Neural crest cell (in vitro differentiated cells): ENCODE measurements around the gene SP1. TPM values are rescaled to one million over a fixed set of nuclear protein-coding genes. Genes with fewer than 3 reads are reported as not detected.

Source experiments
- DNase-seq: peaks from one replicate; pipeline ENCODE4 v3.0.0; 2021; ENCODE audit warnings: low read depth, mixed read lengths, low spot score
- H3K27ac Mint-ChIP-seq: one replicate; pipeline ENCODE4 v1.8.0; 2021; ENCODE audit warnings: mild to moderate bottlenecking, mixed read lengths; ENCODE audit not compliant: unreplicated experiment
- H3K27me3 Mint-ChIP-seq: 2 replicates; pipeline ENCODE4 v1.8.0; 2021; ENCODE audit warnings: low read depth, mild to moderate bottlenecking, mixed read lengths
- H3K36me3 Mint-ChIP-seq: 2 replicates; pipeline ENCODE4 v1.8.0; 2021; ENCODE audit warnings: low read depth, mild to moderate bottlenecking, mixed read lengths
- H3K4me1 Mint-ChIP-seq: 2 replicates; pipeline ENCODE4 v1.8.0; 2021; ENCODE audit warnings: mixed read lengths
- H3K4me3 Mint-ChIP-seq: one replicate; pipeline ENCODE4 v1.8.0; 2021; ENCODE audit warnings: mild to moderate bottlenecking, mixed read lengths
- H3K9me3 Mint-ChIP-seq: 2 replicates; pipeline ENCODE4 v1.8.0; 2021; ENCODE audit warnings: mixed read lengths
- total RNA-seq: library from RNA; stranded (reverse); gene quantifications from 2 replicates; pipeline ENCODE4 v1.2.1, GENCODE V29; 2021
- TF ChIP-seq, protein P1 (sequence below): fragments of 200-600 bp; sonication (generic); conservative IDR thresholded peaks from 2 replicates; pipeline ENCODE4 v1.5.0; 2021; ENCODE audit warnings: antibody characterized with exemption, mild to moderate bottlenecking

The SP1 gene
- total RNA-seq, 1 donor from 2014 or later = 88.1 TPM

DNA sequence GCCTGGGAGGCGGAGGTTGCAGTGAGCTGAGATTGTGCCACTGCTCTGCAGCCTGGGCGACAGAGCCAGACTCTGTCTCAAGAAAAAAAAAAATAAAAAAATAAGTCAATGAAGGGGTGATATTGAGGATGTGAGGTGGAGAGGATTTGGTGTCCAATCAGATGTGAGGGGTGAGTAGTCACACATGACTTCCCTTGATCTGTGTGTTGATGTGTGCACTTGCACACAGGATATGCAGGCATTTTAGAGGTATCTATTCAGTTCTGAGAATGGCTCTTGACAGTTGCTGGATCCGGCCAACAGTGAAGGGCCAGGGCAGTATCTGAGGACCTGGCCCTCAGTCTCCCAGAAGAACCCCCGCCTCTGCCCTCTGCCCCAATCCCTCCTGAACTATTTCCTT is 36.0 kb upstream of the SP1 start:
- peaks cover 12% of the 10 kb centered on the region for H3K27me3 Mint-ChIP-seq
- H3K4me3 Mint-ChIP-seq = peak overlapping the region; percentile 84
- DNase-seq = no peak
- H3K4me1 Mint-ChIP-seq = peaks cover 26% of the 10 kb centered on the region
- TF ChIP-seq, protein P1, sequence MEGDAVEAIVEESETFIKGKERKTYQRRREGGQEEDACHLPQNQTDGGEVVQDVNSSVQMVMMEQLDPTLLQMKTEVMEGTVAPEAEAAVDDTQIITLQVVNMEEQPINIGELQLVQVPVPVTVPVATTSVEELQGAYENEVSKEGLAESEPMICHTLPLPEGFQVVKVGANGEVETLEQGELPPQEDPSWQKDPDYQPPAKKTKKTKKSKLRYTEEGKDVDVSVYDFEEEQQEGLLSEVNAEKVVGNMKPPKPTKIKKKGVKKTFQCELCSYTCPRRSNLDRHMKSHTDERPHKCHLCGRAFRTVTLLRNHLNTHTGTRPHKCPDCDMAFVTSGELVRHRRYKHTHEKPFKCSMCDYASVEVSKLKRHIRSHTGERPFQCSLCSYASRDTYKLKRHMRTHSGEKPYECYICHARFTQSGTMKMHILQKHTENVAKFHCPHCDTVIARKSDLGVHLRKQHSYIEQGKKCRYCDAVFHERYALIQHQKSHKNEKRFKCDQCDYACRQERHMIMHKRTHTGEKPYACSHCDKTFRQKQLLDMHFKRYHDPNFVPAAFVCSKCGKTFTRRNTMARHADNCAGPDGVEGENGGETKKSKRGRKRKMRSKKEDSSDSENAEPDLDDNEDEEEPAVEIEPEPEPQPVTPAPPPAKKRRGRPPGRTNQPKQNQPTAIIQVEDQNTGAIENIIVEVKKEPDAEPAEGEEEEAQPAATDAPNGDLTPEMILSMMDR = no peak
- H3K9me3 Mint-ChIP-seq = no peaks in the 10 kb centered on the region
- no peaks in the 10 kb centered on the region for H3K36me3 Mint-ChIP-seq
- H3K27ac Mint-ChIP-seq = no peak overlapping the region

DNA sequence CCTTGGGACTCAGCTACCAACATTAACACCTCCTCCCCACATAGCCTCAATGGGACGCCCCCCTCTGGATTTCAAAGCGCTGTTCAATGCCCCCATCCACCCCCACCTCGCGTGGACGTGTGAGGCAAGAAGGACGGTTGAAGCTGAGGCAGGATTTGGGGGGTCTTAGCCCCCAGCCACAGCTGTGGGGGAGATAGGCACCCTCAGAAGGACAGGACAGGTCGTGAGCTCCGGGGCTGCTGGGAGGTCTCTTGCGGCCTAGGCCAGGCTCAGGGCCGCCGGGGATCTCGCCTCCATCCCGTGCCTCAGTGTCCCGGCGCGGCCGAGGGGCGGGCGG is 35.5 kb upstream of the SP1 start:
- no peaks in the 10 kb centered on the region for H3K9me3 Mint-ChIP-seq
- no peak overlapping the region for H3K27ac Mint-ChIP-seq

DNA sequence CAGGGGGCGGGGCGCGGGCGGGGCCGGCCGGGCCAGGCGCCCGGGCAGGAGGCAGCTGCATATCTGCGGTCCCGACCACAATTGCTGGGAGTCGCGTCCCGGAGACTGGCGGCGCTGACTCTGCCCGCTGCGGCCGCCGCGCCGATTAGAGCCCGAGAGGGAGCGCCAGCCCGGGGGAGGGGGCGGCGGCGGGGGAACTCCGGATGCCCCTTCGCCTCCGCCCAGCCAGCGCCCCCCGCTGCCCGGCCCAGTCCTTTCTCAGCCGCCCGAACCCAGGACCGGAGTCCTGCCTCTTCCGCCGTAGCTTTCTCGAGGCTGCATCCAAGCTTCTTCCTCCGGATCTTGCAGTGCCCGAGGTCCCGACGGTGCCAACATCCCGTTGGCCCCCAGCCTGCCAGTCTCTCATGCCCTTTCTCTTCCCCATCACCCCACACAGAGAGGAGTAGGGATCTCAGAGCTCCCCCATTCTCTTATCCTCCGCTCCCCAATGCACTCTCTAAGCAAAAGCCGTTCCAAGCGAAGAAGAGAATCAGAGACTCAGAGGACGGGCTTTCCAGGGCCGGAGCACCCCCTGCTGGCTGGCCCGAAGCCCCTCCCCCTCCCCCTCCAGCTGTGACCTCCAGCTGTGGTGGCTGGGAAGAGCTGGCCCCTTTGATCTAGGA is 35.0 kb upstream of the SP1 start:
- H3K4me1 Mint-ChIP-seq = peaks cover 26% of the 10 kb centered on the region
- H3K27ac Mint-ChIP-seq = peak overlapping the region; percentile 99
- peaks cover 9% of the 10 kb centered on the region for H3K27me3 Mint-ChIP-seq
- peak; percentile 70 for DNase-seq
- TF ChIP-seq, protein P1 = peak; percentile 65
- H3K4me3 Mint-ChIP-seq = peak overlapping the region; percentile 98
- no peaks in the 10 kb centered on the region for H3K9me3 Mint-ChIP-seq
- H3K36me3 Mint-ChIP-seq = no peaks in the 10 kb centered on the region

More for the DNA sequence above, 35.5 kb upstream of the SP1 start:
- peaks cover 26% of the 10 kb centered on the region for H3K4me1 Mint-ChIP-seq
- H3K36me3 Mint-ChIP-seq = no peaks in the 10 kb centered on the region
- DNase-seq = no peak
- TF ChIP-seq, protein P1 = no peak
- H3K27me3 Mint-ChIP-seq = peaks cover 12% of the 10 kb centered on the region
- H3K4me3 Mint-ChIP-seq = peak overlapping the region; percentile 84

DNA sequence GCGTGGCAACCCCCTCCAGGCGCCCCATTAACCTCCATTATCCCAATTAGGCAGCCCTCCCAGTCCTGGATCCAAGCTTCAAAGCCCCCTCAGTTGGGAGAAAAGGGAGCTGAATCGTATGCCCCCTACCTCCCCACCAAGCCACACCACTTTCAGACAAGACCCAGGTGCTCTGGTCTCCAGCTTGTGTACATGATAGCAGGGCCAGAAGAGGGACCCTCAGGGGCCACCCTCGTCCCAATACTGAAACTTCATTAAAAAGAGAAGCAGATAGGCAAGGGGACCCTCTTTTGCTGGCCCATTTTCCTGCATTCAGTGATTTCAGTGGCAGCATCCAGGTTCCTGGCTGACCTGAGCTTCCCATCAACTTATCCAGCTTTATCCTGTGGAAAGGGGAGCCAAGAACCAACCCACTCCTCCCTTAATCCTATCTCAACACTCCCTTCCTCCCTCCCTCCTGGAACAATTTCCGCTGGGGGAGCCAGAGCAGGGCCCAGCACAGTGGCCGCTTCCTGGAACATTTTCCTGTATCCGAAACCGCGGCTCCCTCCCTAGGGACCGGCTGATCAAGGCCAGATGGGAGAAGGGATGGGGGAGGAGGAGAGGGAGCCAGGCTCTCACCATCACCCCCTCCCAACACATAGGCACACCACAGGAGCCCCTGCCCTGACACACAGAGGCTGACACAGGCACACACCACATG is 34.3 kb upstream of the SP1 start:
- H3K4me3 Mint-ChIP-seq = peak overlapping the region; percentile 98
- peak overlapping the region; percentile 99 for H3K27ac Mint-ChIP-seq
- H3K9me3 Mint-ChIP-seq = no peaks in the 10 kb centered on the region
- peaks cover 5% of the 10 kb centered on the region for H3K27me3 Mint-ChIP-seq
- no peaks in the 10 kb centered on the region for H3K36me3 Mint-ChIP-seq
- no peak for DNase-seq
- TF ChIP-seq, protein P1 = no peak
- peaks cover 26% of the 10 kb centered on the region for H3K4me1 Mint-ChIP-seq

DNA sequence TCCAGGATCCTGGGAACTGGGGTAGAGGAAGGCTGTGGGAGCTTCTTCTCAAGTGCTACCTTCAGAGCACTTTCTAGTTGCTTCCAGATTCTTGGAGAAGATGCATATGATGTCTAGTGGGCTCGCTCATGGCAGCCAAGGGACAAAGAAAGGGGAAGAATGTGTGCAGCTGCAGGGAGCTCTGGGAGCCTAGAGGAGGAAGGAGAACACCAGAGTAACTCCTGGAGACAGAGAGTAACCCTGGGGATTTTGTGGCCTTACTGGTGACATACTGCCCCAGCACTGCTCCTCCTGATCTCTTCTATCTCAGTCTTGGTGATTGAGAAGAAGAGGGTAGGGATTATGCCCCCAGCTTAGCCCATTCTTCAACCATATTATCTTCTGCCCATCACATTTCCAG is 33.5 kb upstream of the SP1 start:
- Mint-ChIP-seq H3K36me3 (no peaks in the 10 kb centered on the region), H3K4me1 (peaks cover 26% of the 10 kb centered on the region), H3K4me3 (no peak overlapping the region), H3K27me3 (peaks cover 3% of the 10 kb centered on the region), H3K9me3 (no peaks in the 10 kb centered on the region), H3K27ac (peak overlapping the region; percentile 27)
- TF ChIP-seq, protein P1 = no peak
- no peak for DNase-seq
